Measurements from ENCODE around the gene CLDN10.

CLDN10 gene

GRCh38 chr13:95601216-95601615, 48.7 kb downstream of the CLDN10 start:
- H3K36me3 ChIP-seq (ENCODE audit: low read depth), result peaks cover 49% of the 10 kb centered on the region
- DNase-seq (ENCODE audit: low spot score) (no peak), ATAC-seq (ENCODE audit: low read depth) (no peak)
- no peaks in the 10 kb centered on the region for H3K9me3 ChIP-seq (ENCODE audit: severe bottlenecking)
- no peaks in the 10 kb centered on the region for H3K27me3 ChIP-seq (ENCODE audit: insufficient read depth, poor library complexity, severe bottlenecking)
- peaks cover 12% of the 10 kb centered on the region for H3K4me1 ChIP-seq (ENCODE audit: insufficient read depth, poor library complexity, severe bottlenecking)
- TF ChIP-seq CTCF (IDR thresholded peaks at IDR 0.05; ENCODE audit: poor library complexity, severe bottlenecking), result no peak
- H3K4me3 ChIP-seq (ENCODE audit: severe bottlenecking), result no peak overlapping the region
- no peak overlapping the region for H3K27ac ChIP-seq (ENCODE audit: poor library complexity, severe bottlenecking)

GRCh38 chr13:95601906-95602305, 49.4 kb downstream of the CLDN10 start:
- no peaks in the 10 kb centered on the region for H3K27me3 ChIP-seq (ENCODE audit: insufficient read depth, poor library complexity, severe bottlenecking)
- DNase-seq (ENCODE audit: low spot score), result no peak
- no peak for ATAC-seq (ENCODE audit: low read depth)
- no peak overlapping the region for H3K4me3 ChIP-seq (ENCODE audit: severe bottlenecking)
- no peak overlapping the region for H3K27ac ChIP-seq (ENCODE audit: poor library complexity, severe bottlenecking)
- peaks cover 12% of the 10 kb centered on the region for H3K4me1 ChIP-seq (ENCODE audit: insufficient read depth, poor library complexity, severe bottlenecking)
- H3K9me3 ChIP-seq (ENCODE audit: severe bottlenecking), result no peaks in the 10 kb centered on the region
- no peak for TF ChIP-seq CTCF (IDR thresholded peaks at IDR 0.05; ENCODE audit: poor library complexity, severe bottlenecking)
- peaks cover 54% of the 10 kb centered on the region for H3K36me3 ChIP-seq (ENCODE audit: low read depth)

- Histone ChIP-seq H3K4me3 (ENCODE audit: severe bottlenecking) (no peak overlapping the region), H3K9me3 (ENCODE audit: severe bottlenecking) (no peaks in the 10 kb centered on the region), H3K4me1 (ENCODE audit: insufficient read depth, poor library complexity, severe bottlenecking) (peaks cover 18% of the 10 kb centered on the region), H3K36me3 (ENCODE audit: low read depth) (peaks cover 46% of the 10 kb centered on the region), H3K27me3 (ENCODE audit: insufficient read depth, poor library complexity, severe bottlenecking) (no peaks in the 10 kb centered on the region), H3K27ac (ENCODE audit: poor library complexity, severe bottlenecking) (peak overlapping the region; percentile 31)
- TF ChIP-seq CTCF (IDR thresholded peaks at IDR 0.05; ENCODE audit: poor library complexity, severe bottlenecking), result no peak
- peak; percentile 74 for DNase-seq (ENCODE audit: low spot score)
- peak; percentile 93 for ATAC-seq (ENCODE audit: low read depth)
These were observed 51.5 kb downstream of the CLDN10 start for GRCh38 chr13:95603887-95604555.

GRCh38 chr13:95604556-95604915, 52.0 kb downstream of the CLDN10 start:
- Histone ChIP-seq H3K27ac (ENCODE audit: poor library complexity, severe bottlenecking) (peak overlapping the region; percentile 31), H3K36me3 (ENCODE audit: low read depth) (peaks cover 46% of the 10 kb centered on the region), H3K9me3 (ENCODE audit: severe bottlenecking) (no peaks in the 10 kb centered on the region), H3K27me3 (ENCODE audit: insufficient read depth, poor library complexity, severe bottlenecking) (no peaks in the 10 kb centered on the region), H3K4me1 (ENCODE audit: insufficient read depth, poor library complexity, severe bottlenecking) (peaks cover 18% of the 10 kb centered on the region), H3K4me3 (ENCODE audit: severe bottlenecking) (no peak overlapping the region)
- ATAC-seq (ENCODE audit: low read depth) (no peak; the same call in 2 of the 3 replicates), DNase-seq (ENCODE audit: low spot score) (no peak)
- no peak for TF ChIP-seq CTCF (IDR thresholded peaks at IDR 0.05; ENCODE audit: poor library complexity, severe bottlenecking)

- no peak for DNase-seq (ENCODE audit: low spot score)
- H3K9me3 ChIP-seq (ENCODE audit: severe bottlenecking), result no peaks in the 10 kb centered on the region
- TF ChIP-seq CTCF (IDR thresholded peaks at IDR 0.05; ENCODE audit: poor library complexity, severe bottlenecking), result no peak
- H3K4me3 ChIP-seq (ENCODE audit: severe bottlenecking), result no peak overlapping the region
- H3K4me1 ChIP-seq (ENCODE audit: insufficient read depth, poor library complexity, severe bottlenecking), result peaks cover 18% of the 10 kb centered on the region
- H3K27ac ChIP-seq (ENCODE audit: poor library complexity, severe bottlenecking), result no peak overlapping the region
- ATAC-seq (ENCODE audit: low read depth), result no peak
- H3K27me3 ChIP-seq (ENCODE audit: insufficient read depth, poor library complexity, severe bottlenecking), result no peaks in the 10 kb centered on the region
- peaks cover 48% of the 10 kb centered on the region for H3K36me3 ChIP-seq (ENCODE audit: low read depth)
These were observed 53.1 kb downstream of the CLDN10 start for GRCh38 chr13:95605448-95606125.

Data from RWPE2 (cell line).